GM19467 (cell line): Measurements from ENCODE around the gene DOCK8.
"Not testable (repeated sequence)": the region's sequence is repeated elsewhere in the genome, so short reads cannot be mapped to it uniquely, and the experiment has no call there.

Source experiments
- ATAC-seq: cut with Tn5 transposase; IDR thresholded peaks from one replicate; pipeline ENCODE4 v1.9.1; 2021; ENCODE audit warnings: mild to moderate bottlenecking, moderate library complexity; ENCODE audit not compliant: unreplicated experiment

Gene DOCK8

GRCh38 chr9:214648-215493 is at the start of gene DOCK8:
Gene DOCK8 (plus strand): TSS chr9:214865. CDS start chr9:214977, 112 bp downstream.
- peak; percentile 83 for ATAC-seq

- ATAC-seq: not testable (repeated sequence)
These were observed 44.9 kb upstream of the DOCK8 start for GRCh38 chr9:169757-170156.

GRCh38 chr9:178140-178825 is 36.4 kb upstream of the DOCK8 start:
- not testable (repeated sequence) for ATAC-seq

GRCh38 chr9:178970-179383 is 35.7 kb upstream of the DOCK8 start, which contains the start of gene ZNG1A:
Gene ZNG1A (minus strand): TSS chr9:179056. CDS start chr9:178969, 87 bp downstream.
- ATAC-seq: not testable (repeated sequence)

GRCh38 chr9:199601-200000 is 15.1 kb upstream of the DOCK8 start:
- not testable (repeated sequence) for ATAC-seq

GRCh38 chr9:206481-206880 is 8.2 kb upstream of the DOCK8 start:
- ATAC-seq: no peak

GRCh38 chr9:209143-209758 is 5.4 kb upstream of the DOCK8 start:
- no peak for ATAC-seq

- ATAC-seq: no peak
These were observed 3.6 kb upstream of the DOCK8 start for GRCh38 chr9:211036-211435.

- ATAC-seq: no peak
These were observed 3.1 kb upstream of the DOCK8 start for GRCh38 chr9:211557-211956.

- ATAC-seq: no peak
These were observed 2.4 kb upstream of the DOCK8 start for GRCh38 chr9:212297-212696.

- ATAC-seq: not testable (repeated sequence)
These were observed 764 bp upstream of the DOCK8 start for GRCh38 chr9:213901-214300.

- ATAC-seq: no peak
These were observed 366 bp upstream of the DOCK8 start for GRCh38 chr9:214351-214647.

- ATAC-seq: no peak
These were observed 1.0 kb downstream of the DOCK8 start for GRCh38 chr9:215631-216155.

- ATAC-seq: no peak
These were observed 2.2 kb downstream of the DOCK8 start for GRCh38 chr9:216866-217265.

GRCh38 chr9:217950-218349 is 3.3 kb downstream of the DOCK8 start:
- no peak for ATAC-seq

GRCh38 chr9:219036-219435 is 4.4 kb downstream of the DOCK8 start:
- ATAC-seq: not testable (repeated sequence)

- ATAC-seq: no peak
These were observed 5.2 kb downstream of the DOCK8 start for GRCh38 chr9:219670-220365.

GRCh38 chr9:221989-222776 is 7.5 kb downstream of the DOCK8 start:
- no peak for ATAC-seq

GRCh38 chr9:223152-223551 is 8.5 kb downstream of the DOCK8 start:
- no peak for ATAC-seq

GRCh38 chr9:224026-224425 is 9.4 kb downstream of the DOCK8 start:
- no peak for ATAC-seq
